Fibroblast of the aortic adventitia (primary cell): ENCODE measurements around the gene SLC25A21. TPM values are rescaled to one million over a fixed set of nuclear protein-coding genes. Genes with fewer than 3 reads are reported as not detected.
"Not testable (repeated sequence)": the region's sequence is repeated elsewhere in the genome, so short reads cannot be mapped to it uniquely, and the experiment has no call there.

Experiments
- DNase-seq: peaks from one replicate; pipeline ENCODE4 v3.0.0-alpha.2; 2010; ENCODE audit warnings: low read depth
- H3K4me3 ChIP-seq: 2 replicates; pipeline ENCODE4 v1.5.1; 2011; ENCODE audit warnings: low read depth, mild to moderate bottlenecking, control low read depth, low read length, moderate library complexity
- CTCF ChIP-seq: IDR thresholded peaks from 2 replicates; pipeline ENCODE4 v1.5.1; 2011; ENCODE audit warnings: mild to moderate bottlenecking, low read length, control low read depth, inconsistent platforms; ENCODE audit not compliant: insufficient read depth
- total RNA-seq: library from RNA; depleted of rRNA; stranded (reverse); fragments of >200 nt; gene quantifications from 2 replicates; pipeline ENCODE4 v1.2.3, GENCODE V29; 2012; ENCODE audit warnings: low replicate concordance

Gene SLC25A21
- total RNA-seq, 1 donor: 1.2 TPM

GRCh38 chr14:36996133-36996856 lies 176.1 kb downstream of the SLC25A21 start:
- no peak overlapping the region for H3K4me3 ChIP-seq
- no peak for TF ChIP-seq CTCF
- DNase-seq: peak; percentile 46

GRCh38 chr14:36989806-36990205 lies 182.6 kb downstream of the SLC25A21 start:
- DNase-seq: no peak
- no peak for TF ChIP-seq CTCF
- H3K4me3 ChIP-seq: no peak overlapping the region

- no peak for DNase-seq
These were observed 183.4 kb downstream of the SLC25A21 start for GRCh38 chr14:36988989-36989388.

GRCh38 chr14:36988568-36988967 lies 183.8 kb downstream of the SLC25A21 start:
- no peak for TF ChIP-seq CTCF
- no peak overlapping the region for H3K4me3 ChIP-seq
- no peak for DNase-seq

More at GRCh38 chr14:36988989-36989388, 183.4 kb downstream of the SLC25A21 start:
- H3K4me3 ChIP-seq: no peak overlapping the region
- no peak for TF ChIP-seq CTCF

- no peak for TF ChIP-seq CTCF
- H3K4me3 ChIP-seq: no peak overlapping the region
- no peak for DNase-seq
These were observed 186.0 kb downstream of the SLC25A21 start for GRCh38 chr14:36986407-36986806.

GRCh38 chr14:36981832-36982529 lies 190.4 kb downstream of the SLC25A21 start:
- DNase-seq: peak; percentile 55
- no peak overlapping the region for H3K4me3 ChIP-seq
- TF ChIP-seq CTCF: no peak

- H3K4me3 ChIP-seq, DNase-seq: not testable (repeated sequence)
These were observed 192.0 kb downstream of the SLC25A21 start for GRCh38 chr14:36980413-36980812.
